Hematopoietic multipotent progenitor cell treated with erythropoietin and hydrocortisone succinate and interleukin-3 and kit ligand, for 4 days (in vitro differentiated cells): Measurements from ENCODE around the gene PODXL2.
"Not testable (repeated sequence)": the region's sequence is repeated elsewhere in the genome, so short reads cannot be mapped to it uniquely, and the experiment has no call there.

ENCODE experiments used
- DNase-seq: peaks from one replicate; pipeline ENCODE4 v3.0.0-alpha.2; 2015

Gene PODXL2

GRCh38 chr3:127676921-127677351, 48.0 kb downstream of the PODXL2 start:
- DNase-seq, result no peak

GRCh38 chr3:127677541-127678314, 48.7 kb downstream of the PODXL2 start:
- DNase-seq, result no peak

DNA sequence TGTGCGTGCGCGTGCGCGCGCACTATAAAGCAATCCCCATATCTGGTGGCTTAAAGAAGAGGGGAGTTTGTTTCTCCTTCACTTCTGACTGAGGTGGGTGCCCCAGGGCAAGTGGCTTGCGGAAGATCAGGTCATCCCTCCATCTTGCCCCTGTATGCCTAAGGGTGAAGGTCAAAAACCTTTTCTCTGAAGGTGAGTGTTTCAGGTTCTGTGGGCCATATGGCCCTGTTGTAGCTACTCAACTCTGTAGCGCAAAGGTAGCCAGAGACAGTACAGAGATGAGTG, 49.3 kb downstream of the PODXL2 start:
- no peak for DNase-seq

GRCh38 chr3:127678611-127679533, 49.9 kb downstream of the PODXL2 start:
- DNase-seq, result no peak

GRCh38 chr3:127679534-127680145, 50.7 kb downstream of the PODXL2 start:
- no peak for DNase-seq

DNA sequence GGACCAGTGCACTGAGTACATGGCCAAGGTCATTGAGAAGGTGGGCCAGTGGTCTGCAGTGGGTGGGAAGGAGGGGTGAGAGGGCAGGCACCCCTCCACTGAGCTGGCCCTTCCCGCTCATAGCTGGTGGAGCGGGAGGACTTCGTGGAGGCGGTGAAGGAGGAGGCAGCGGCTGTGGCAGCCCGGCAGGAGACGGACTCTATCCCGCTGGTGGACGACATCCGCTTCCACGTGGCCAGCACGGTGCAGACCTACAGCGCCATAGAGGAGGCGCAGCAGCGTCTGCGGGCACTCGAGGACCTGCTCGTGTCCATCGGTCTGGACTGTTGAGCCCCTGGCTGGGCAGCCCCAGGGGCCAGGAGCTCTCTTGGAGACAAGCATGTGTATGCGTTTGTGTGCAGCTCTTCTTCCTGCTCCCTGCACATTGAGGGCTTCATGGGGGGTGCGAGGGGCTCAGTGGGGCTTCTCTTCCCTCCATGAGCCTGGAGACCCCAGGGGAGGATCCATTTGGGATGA, 51.2 kb downstream of the PODXL2 start:
- no peak for DNase-seq

DNA sequence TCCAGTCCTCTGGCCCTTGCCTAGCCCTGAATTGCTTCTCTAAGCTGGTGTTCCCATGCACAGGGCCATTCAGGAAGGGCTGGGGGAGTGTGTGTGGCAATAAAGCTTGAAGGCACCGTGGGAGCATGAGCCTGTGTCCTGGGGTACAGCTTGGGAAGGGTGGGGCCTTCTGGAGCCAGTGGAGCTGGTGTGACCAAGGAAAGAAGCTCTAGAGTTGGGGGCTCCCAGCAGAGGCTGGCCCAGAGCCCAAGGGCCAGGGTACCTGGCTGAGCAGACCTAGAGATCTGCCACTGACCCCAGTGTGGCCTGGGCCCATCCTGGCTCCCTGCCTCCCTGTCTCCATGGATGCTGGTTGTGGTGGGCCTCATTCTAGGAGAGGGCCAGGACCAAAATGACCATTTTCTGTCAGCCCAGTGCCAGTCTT, 51.8 kb downstream of the PODXL2 start:
- DNase-seq, result no peak

DNA sequence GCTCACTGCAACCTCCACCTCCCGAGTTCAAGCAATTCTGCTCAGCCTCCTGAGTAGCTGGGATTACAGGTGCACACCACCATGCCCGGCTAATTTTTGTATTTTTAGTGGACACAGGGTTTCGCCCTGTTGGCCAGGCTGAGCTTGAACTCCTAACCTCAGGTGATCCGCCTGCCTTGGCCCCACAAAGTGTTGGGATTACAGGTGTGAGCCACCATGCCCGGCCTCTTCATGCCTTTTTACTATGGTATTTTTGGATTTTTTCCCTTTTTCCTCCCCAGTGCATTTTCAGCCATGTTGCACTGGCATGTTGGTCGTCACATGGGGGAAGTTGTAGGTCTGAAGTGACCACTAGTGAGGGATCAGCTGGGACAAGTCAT, 53.2 kb downstream of the PODXL2 start:
- DNase-seq, result not testable (repeated sequence)

DNA sequence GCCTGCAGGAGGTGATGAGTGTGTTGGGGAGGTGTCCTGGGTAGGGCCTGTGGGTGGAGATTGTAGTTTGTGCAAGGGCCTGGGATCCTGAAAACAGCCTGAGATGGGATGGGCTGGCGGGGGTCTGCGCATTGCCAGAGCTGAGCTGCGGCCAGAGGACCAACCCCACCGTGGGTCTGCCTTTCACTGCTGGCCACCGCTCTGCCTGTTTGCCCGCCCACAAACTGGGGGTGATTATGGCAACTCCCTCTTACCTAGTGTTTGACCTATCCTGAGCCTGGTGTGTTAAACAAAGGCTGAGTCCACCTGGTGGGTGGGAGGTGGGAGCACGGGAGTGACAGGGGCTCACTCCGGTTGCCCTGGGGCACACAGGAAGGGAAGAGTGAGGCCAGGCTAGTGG, 53.6 kb downstream of the PODXL2 start:
- DNase-seq, result no peak

DNA sequence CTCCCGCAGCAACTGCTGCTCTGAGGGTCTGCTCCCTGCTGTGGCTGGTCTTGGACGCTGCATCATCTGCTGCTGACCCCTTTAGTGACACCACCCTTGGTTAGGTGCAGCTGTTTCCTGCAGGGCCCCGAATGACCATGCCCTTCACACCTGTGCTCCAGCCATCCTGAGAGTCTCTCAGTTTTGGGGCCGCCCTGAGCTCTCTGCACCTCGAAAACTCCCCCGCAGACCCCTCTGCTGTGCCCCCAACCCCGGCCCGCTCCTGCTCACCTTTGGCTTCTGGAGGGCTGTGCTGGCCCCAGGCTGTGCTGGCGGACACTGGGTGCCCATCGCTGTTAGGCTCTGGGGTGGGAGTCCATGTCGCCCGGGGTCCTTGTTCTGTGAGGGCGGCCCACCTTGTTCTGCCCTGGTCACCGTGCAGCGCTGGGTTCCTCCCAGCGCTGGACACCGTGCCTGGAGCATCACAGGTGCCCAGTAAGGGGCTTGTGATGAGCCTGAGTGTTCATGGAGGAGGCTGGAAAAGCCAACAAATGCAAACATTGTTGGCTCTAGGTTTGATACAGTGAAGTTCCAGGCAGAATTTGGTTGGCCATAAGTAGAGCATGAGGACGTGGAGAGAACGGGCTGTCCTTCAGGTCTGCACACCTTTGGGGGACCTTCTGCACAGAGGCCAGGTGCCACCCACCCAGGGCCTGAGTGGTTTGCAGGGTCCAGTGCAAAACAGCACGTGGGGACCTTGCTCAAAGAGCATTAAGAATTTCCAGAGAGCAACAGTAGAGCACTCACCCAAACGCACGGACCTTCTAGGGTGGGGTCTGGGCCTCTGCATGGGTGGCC, 56.1 kb downstream of the PODXL2 start:
- no peak for DNase-seq

GRCh38 chr3:127685708-127686511, 56.9 kb downstream of the PODXL2 start:
- peak; percentile 32 for DNase-seq

DNA sequence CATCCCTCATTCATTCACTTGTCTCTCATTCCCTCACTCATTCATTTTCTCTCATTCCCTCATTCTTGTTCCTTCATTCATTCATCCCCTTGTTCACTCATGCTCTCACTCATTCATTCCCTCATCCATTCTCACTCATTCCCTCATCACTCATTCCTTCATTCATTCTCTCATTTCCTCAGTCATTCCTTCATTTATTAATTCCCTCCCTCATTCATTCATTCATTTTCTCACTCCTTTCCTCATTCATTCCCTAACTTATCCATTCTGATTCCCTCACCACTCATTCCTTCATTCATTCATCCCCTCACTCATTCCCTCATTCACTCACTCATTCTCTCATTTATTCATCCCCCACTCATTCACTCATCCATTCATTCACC, 57.5 kb downstream of the PODXL2 start:
- no peak for DNase-seq

DNA sequence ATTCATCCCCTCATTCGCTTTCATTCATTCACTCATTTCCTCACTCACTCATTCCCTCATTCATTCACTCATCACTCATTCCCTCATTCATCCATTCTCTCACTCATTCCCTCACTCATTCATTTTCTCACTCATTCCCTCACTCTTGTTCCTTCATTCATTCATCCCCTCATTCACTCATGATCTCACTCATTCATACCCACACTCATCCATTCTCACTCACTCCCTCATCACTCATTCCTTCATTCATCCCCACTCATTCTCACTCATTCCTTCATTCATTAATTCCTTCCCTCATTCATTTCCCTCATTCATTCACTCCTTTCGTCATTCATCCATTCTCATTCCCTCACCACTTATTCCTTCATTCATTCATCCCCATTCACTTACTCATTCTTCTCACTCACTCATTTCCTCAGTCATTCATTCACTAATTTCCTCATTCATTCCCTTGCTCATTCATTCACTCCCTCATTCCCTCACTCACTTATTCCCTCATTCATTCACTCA, 58.3 kb downstream of the PODXL2 start:
- DNase-seq, result no peak

DNA sequence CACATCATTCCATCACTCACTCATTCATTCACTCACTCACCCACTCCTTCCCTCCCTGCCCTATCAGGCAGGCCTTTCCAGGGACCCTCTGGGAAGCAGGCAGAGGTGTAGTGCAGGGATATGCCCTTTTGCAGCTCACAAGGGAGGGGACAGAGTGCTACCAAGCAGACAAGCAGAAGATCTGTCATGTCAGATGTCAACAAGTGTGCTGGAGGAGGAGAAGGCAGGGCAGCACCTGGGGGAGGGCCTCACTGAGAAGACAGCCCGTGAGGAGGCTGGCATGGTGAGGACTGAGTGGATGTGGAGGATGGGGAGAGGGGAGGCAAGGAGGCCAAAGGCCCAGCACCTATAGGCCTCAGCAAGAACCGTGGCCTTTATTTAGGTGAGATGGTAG, 59.0 kb downstream of the PODXL2 start:
- no peak for DNase-seq

GRCh38 chr3:127688416-127689265, 59.7 kb downstream of the PODXL2 start:
- DNase-seq, result no peak

- no peak for DNase-seq
These were observed 60.4 kb downstream of the PODXL2 start for GRCh38 chr3:127689266-127689860.

DNA sequence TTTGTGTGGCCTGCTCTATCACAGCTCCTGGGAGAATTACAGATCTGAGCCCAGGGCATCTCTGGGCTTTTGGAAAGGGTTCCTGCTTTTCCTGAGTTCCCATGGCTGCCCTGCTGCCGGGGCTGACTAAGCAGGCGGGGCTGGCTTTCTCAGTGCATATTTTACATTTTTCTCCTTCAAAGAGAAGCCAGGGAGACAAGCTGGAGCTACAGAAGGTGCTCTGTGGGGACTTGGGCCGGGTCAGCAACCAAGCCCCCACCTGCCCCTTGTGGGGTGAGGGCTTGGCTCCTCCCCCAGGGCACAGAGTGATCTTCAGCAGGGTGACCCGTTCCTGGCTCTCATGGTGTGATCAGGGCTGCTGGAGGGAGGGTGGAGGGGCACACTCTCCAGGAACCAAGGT, 61.1 kb downstream of the PODXL2 start:
- no peak for DNase-seq

GRCh38 chr3:127690823-127691452, 62.0 kb downstream of the PODXL2 start:
- peak; percentile 75 for DNase-seq

- DNase-seq, result no peak
These were observed 62.5 kb downstream of the PODXL2 start for GRCh38 chr3:127691489-127691888.

DNA sequence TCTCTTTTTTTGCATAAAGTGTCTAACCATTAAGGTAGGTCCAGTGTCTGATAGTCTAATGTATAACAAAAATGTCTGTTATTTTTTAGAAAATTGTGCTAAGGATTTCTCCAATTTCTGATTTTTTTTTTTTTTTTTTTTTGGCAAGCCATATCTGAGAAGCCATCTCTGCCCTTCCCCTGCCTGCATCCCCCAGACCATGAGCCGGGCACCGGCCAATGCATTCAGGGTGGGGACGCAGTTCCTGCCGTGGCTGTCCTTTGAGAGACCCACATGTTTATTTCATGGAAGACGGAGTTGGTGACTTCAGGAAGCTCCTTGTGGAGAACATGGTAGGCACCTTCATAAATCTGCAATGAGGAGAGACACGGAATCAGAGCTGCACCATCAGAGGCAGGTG, 63.0 kb downstream of the PODXL2 start:
- no peak for DNase-seq
